GM23338 (cell line): ENCODE measurements around the gene CD302. TPM values are rescaled to one million over a fixed set of nuclear protein-coding genes. Genes with fewer than 3 reads are reported as not detected.

Source experiments
- ATAC-seq: fragments of 200-7000 bp; cut with Tn5 transposase; 3 replicates; pipeline ENCODE4 v1.9.1; 2020
- DNase-seq: peaks from one replicate; pipeline ENCODE4 v3.0.0-alpha.2; 2015; ENCODE audit warnings: low spot score
- H2AFZ ChIP-seq: fragments of 200-600 bp; sonication (generic); 2 replicates; pipeline ENCODE4 v1.8.0; 2016; ENCODE audit warnings: antibody characterized with exemption, mild to moderate bottlenecking, moderate library complexity
- H3F3A ChIP-seq: fragments of 200-600 bp; sonication (generic); replicated peaks from 2 replicates; pipeline ENCODE4 v1.8.0; 2017; ENCODE audit warnings: antibody characterized with exemption, mixed run types, low read depth
- H3K27ac ChIP-seq: fragments of 200-600 bp; sonication (generic); 2 replicates; pipeline ENCODE4 v1.6.1; 2016; ENCODE audit warnings: low read depth
- H3K27me3 ChIP-seq: fragments of 200-600 bp; sonication (generic); 2 replicates; pipeline ENCODE4 v1.8.0; 2016; ENCODE audit warnings: mild to moderate bottlenecking, mixed run types, moderate library complexity; ENCODE audit not compliant: insufficient read depth
- H3K36me3 ChIP-seq: fragments of 200-600 bp; sonication (generic); 2 replicates; pipeline ENCODE4 v1.8.0; 2016; ENCODE audit warnings: mild to moderate bottlenecking; ENCODE audit not compliant: insufficient read depth
- H3K4me1 ChIP-seq: fragments of 200-600 bp; sonication (generic); 2 replicates; pipeline ENCODE4 v1.8.0; 2016; ENCODE audit warnings: mild to moderate bottlenecking, moderate library complexity; ENCODE audit not compliant: insufficient read depth
- H3K4me2 ChIP-seq: fragments of 200-600 bp; sonication (generic); 2 replicates; pipeline ENCODE4 v1.7.1; 2017; ENCODE audit warnings: mixed run types
- H3K4me3 ChIP-seq: fragments of 200-600 bp; sonication (generic); 2 replicates; pipeline ENCODE4 v1.6.1; 2016; ENCODE audit warnings: mixed run types
- H3K79me2 ChIP-seq: fragments of 200-600 bp; sonication (generic); replicated peaks from 2 replicates; pipeline ENCODE4 v1.8.0; 2017; ENCODE audit warnings: mild to moderate bottlenecking; ENCODE audit not compliant: insufficient read depth
- H3K9me2 ChIP-seq: fragments of 200-600 bp; sonication (generic); 2 replicates; pipeline ENCODE4 v1.8.0; 2017; ENCODE audit not compliant: insufficient read depth
- H4K20me1 ChIP-seq: fragments of 200-600 bp; sonication (generic); replicated peaks from 2 replicates; pipeline ENCODE4 v1.8.0; 2017; ENCODE audit warnings: mild to moderate bottlenecking; ENCODE audit not compliant: insufficient read depth
- H3K27ac Mint-ChIP-seq: 2 replicates; pipeline ENCODE4 v1.8.0; 2020; ENCODE audit warnings: inconsistent platforms, mild to moderate bottlenecking, moderate library complexity, mixed read lengths
- H3K27me3 Mint-ChIP-seq: 3 replicates; pipeline ENCODE4 v1.8.0; 2022; ENCODE audit warnings: low read depth, mild to moderate bottlenecking, moderate library complexity, mixed read lengths, inconsistent platforms; ENCODE audit not compliant: insufficient read depth, poor library complexity
- H3K36me3 Mint-ChIP-seq: 3 replicates; pipeline ENCODE4 v1.8.0; 2021; ENCODE audit warnings: low read depth, mild to moderate bottlenecking, inconsistent platforms, moderate library complexity, mixed read lengths
- H3K4me1 Mint-ChIP-seq: 3 replicates; pipeline ENCODE4 v1.8.0; 2020; ENCODE audit warnings: mild to moderate bottlenecking, inconsistent platforms, mixed read lengths
- H3K4me3 Mint-ChIP-seq: 3 replicates; pipeline ENCODE4 v1.8.0; 2021; ENCODE audit warnings: moderate library complexity, mild to moderate bottlenecking, inconsistent platforms, mixed read lengths
- H3K9me3 Mint-ChIP-seq: 3 replicates; pipeline ENCODE4 v1.8.0; 2020; ENCODE audit warnings: moderate library complexity, mild to moderate bottlenecking, inconsistent platforms, mixed read lengths
- CREB1 ChIP-seq: fragments of 250-450 bp; sonication (Bioruptor Pico); IDR thresholded peaks from 2 replicates; pipeline ENCODE4 v1.5.0; 2020; ENCODE audit warnings: low read depth, mild to moderate bottlenecking, moderate library complexity
- EZH2 ChIP-seq: fragments of 200-600 bp; sonication (generic); IDR thresholded peaks from one replicate; pipeline ENCODE4 v1.8.0; 2017; ENCODE audit warnings: antibody characterized with exemption, mild to moderate bottlenecking, low read depth; ENCODE audit not compliant: unreplicated experiment
- EZH2phosphoT487 ChIP-seq: fragments of 200-600 bp; sonication (generic); IDR thresholded peaks from one replicate; pipeline ENCODE4 v1.8.1; 2018; ENCODE audit warnings: antibody characterized with exemption; ENCODE audit not compliant: unreplicated experiment
- JUNB ChIP-seq: IDR thresholded peaks from one replicate; pipeline ENCODE4 v1.6.1; 2016; ENCODE audit warnings: antibody characterized with exemption; ENCODE audit not compliant: unreplicated experiment
- NANOG ChIP-seq: IDR thresholded peaks from 2 replicates; pipeline ENCODE4 v1.6.1; 2016; ENCODE audit warnings: antibody characterized with exemption, borderline replicate concordance
- REST ChIP-seq: IDR thresholded peaks from one replicate; pipeline ENCODE4 v1.6.1; 2018; ENCODE audit warnings: antibody characterized with exemption; ENCODE audit not compliant: unreplicated experiment
- STAT1 ChIP-seq: IDR thresholded peaks from one replicate; pipeline ENCODE4 v1.6.1; 2016; ENCODE audit warnings: antibody characterized with exemption; ENCODE audit not compliant: unreplicated experiment
- ZNF114 ChIP-seq: fragments of 250-450 bp; sonication (Bioruptor Pico); IDR thresholded peaks from 2 replicates; pipeline ENCODE4 v1.5.0; 2020; ENCODE audit warnings: mild to moderate bottlenecking, moderate library complexity
- ZNF331 ChIP-seq: fragments of 250-450 bp; sonication (Bioruptor Pico); IDR thresholded peaks from 2 replicates; pipeline ENCODE4 v1.5.0; 2020; ENCODE audit warnings: low read depth, mild to moderate bottlenecking, moderate library complexity
- polyA plus RNA-seq: library from polyadenylated mRNA; unstranded; fragments of >200 nt; fragmentation: Nextera tagmentation; extraction: Ambion mirVana; gene quantifications from 2 replicates; pipeline ENCODE4 v1.2.1, GENCODE V29; 2016
- total RNA-seq: library from RNA; depleted of rRNA; stranded (reverse); fragments of >200 nt; shearing (Covaris generic); gene quantifications from 2 replicates; pipeline ENCODE4 v1.2.3, GENCODE V29; 2014
- TF ChIP-seq, protein P1 (sequence below): fragments of 250-450 bp; sonication (Bioruptor Pico); IDR thresholded peaks from 2 replicates; pipeline ENCODE4 v1.5.0; 2020; ENCODE audit warnings: mild to moderate bottlenecking, moderate library complexity
- TF ChIP-seq, protein P2 (sequence below), 2 experiments: fragments of 200-600 bp in 1 of 2; sonication (generic) in 1 of 2; conservative IDR thresholded peaks; 2 replicates each; pipeline versions ENCODE4 v1.5.1 to v1.6.1; 2016 to 2017; ENCODE audit warnings: antibody characterized with exemption in 2 of 2, low read depth in 2 of 2, mild to moderate bottlenecking in 2 of 2, moderate library complexity in 1 of 2

Gene CD302
- total and polyA plus RNA-seq, 2 experiments from 2014 or later: 1.6 to 1.9 TPM

- no peak overlapping the region for H3K27ac ChIP-seq
- H3K4me3 ChIP-seq: no peak overlapping the region
- Mint-ChIP-seq H3K27ac (no peak overlapping the region), H3K4me1 (no peaks in the 10 kb centered on the region), H3K9me3 (no peaks in the 10 kb centered on the region), H3K36me3 (no peaks in the 10 kb centered on the region), H3K4me3 (no peak overlapping the region), H3K27me3 (peaks cover 4% of the 10 kb centered on the region)
- H4K20me1 ChIP-seq: no peaks in the 10 kb centered on the region
- H3K4me2 ChIP-seq: no peak overlapping the region
- H3K36me3 ChIP-seq: no peaks in the 10 kb centered on the region
- H2AFZ ChIP-seq: no peak overlapping the region
- no peaks in the 10 kb centered on the region for H3K4me1 ChIP-seq
- no peak for DNase-seq
- no peaks in the 10 kb centered on the region for H3K79me2 ChIP-seq
- peaks cover 4% of the 10 kb centered on the region; the same call in 1 of the 2 replicates for H3K9me2 ChIP-seq
- no peaks in the 10 kb centered on the region for H3F3A ChIP-seq
- ATAC-seq: no peak
- no peak for TF ChIP-seq ZNF114
- TF ChIP-seq JUNB: no peak
- TF ChIP-seq, protein P1, sequence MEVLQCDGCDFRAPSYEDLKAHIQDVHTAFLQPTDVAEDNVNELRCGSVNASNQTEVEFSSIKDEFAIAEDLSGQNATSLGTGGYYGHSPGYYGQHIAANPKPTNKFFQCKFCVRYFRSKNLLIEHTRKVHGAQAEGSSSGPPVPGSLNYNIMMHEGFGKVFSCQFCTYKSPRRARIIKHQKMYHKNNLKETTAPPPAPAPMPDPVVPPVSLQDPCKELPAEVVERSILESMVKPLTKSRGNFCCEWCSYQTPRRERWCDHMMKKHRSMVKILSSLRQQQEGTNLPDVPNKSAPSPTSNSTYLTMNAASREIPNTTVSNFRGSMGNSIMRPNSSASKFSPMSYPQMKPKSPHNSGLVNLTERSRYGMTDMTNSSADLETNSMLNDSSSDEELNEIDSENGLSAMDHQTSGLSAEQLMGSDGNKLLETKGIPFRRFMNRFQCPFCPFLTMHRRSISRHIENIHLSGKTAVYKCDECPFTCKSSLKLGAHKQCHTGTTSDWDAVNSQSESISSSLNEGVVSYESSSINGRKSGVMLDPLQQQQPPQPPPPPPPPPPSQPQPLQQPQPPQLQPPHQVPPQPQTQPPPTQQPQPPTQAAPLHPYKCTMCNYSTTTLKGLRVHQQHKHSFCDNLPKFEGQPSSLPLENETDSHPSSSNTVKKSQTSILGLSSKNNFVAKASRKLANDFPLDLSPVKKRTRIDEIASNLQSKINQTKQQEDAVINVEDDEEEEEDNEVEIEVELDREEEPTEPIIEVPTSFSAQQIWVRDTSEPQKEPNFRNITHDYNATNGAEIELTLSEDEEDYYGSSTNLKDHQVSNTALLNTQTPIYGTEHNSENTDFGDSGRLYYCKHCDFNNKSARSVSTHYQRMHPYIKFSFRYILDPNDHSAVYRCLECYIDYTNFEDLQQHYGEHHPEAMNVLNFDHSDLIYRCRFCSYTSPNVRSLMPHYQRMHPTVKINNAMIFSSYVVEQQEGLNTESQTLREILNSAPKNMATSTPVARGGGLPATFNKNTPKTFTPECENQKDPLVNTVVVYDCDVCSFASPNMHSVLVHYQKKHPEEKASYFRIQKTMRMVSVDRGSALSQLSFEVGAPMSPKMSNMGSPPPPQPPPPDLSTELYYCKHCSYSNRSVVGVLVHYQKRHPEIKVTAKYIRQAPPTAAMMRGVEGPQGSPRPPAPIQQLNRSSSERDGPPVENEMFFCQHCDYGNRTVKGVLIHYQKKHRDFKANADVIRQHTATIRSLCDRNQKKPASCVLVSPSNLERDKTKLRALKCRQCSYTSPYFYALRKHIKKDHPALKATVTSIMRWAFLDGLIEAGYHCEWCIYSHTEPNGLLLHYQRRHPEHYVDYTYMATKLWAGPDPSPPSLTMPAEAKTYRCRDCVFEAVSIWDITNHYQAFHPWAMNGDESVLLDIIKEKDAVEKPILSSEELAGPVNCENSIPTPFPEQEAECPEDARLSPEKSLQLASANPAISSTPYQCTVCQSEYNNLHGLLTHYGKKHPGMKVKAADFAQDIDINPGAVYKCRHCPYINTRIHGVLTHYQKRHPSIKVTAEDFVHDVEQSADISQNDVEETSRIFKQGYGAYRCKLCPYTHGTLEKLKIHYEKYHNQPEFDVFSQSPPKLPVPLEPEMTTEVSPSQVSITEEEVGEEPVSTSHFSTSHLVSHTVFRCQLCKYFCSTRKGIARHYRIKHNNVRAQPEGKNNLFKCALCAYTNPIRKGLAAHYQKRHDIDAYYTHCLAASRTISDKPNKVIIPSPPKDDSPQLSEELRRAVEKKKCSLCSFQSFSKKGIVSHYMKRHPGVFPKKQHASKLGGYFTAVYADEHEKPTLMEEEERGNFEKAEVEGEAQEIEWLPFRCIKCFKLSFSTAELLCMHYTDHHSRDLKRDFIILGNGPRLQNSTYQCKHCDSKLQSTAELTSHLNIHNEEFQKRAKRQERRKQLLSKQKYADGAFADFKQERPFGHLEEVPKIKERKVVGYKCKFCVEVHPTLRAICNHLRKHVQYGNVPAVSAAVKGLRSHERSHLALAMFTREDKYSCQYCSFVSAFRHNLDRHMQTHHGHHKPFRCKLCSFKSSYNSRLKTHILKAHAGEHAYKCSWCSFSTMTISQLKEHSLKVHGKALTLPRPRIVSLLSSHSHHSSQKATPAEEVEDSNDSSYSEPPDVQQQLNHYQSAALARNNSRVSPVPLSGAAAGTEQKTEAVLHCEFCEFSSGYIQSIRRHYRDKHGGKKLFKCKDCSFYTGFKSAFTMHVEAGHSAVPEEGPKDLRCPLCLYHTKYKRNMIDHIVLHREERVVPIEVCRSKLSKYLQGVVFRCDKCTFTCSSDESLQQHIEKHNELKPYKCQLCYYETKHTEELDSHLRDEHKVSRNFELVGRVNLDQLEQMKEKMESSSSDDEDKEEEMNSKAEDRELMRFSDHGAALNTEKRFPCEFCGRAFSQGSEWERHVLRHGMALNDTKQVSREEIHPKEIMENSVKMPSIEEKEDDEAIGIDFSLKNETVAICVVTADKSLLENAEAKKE: no peak
- TF ChIP-seq CREB1 (CRISPR knock-in tag): no peak
- TF ChIP-seq STAT1: no peak
- no peak for TF ChIP-seq EZH2phosphoT487
- TF ChIP-seq ZNF331 (CRISPR knock-in tag): no peak
- H3K27me3 ChIP-seq: no peaks in the 10 kb centered on the region
Observed at GRCh38 chr2:159817283-159817682, 19.3 kb upstream of the CD302 start.

DNA sequence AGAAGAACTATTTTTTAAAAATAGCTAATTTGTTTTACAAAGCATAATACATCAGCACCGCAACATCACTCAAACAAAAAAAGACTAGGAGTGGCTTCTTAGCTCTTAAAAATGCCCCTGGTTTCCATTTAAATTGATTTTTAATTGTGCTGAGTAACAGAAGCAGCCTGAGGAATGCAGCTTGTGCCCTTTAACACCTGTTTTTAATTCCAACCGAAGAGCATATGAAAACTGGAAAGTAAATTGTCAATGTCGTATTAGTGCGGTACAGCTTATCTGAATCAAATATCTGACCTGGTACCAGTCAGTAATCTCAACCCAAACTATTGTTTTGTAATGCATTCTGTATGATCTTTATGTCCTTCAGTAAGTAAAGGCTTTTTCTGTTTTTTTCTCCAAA lies 13.2 kb upstream of the CD302 start:
- H3K4me3 Mint-ChIP-seq: no peak overlapping the region
- Histone ChIP-seq H3K36me3 (no peaks in the 10 kb centered on the region), H3K4me1 (peaks cover 8% of the 10 kb centered on the region; the same call in 1 of the 2 replicates), H4K20me1 (no peaks in the 10 kb centered on the region), H3K27ac (no peak overlapping the region; the same call in 1 of the 2 replicates), H3K4me2 (no peak overlapping the region), H3K79me2 (no peaks in the 10 kb centered on the region), H3K9me2 (no peaks in the 10 kb centered on the region), H3K27me3 (no peaks in the 10 kb centered on the region), H3K4me3 (no peak overlapping the region), H2AFZ (no peak overlapping the region), H3F3A (no peaks in the 10 kb centered on the region)
- no peaks in the 10 kb centered on the region for H3K9me3 Mint-ChIP-seq
- no peaks in the 10 kb centered on the region for H3K27me3 Mint-ChIP-seq
- no peak overlapping the region for H3K27ac Mint-ChIP-seq
- ATAC-seq: no peak
- peaks cover 6% of the 10 kb centered on the region; the same call in 2 of the 3 replicates for H3K4me1 Mint-ChIP-seq
- H3K36me3 Mint-ChIP-seq: no peaks in the 10 kb centered on the region
- DNase-seq: no peak
- no peak for TF ChIP-seq ZNF331 (CRISPR knock-in tag)
- no peak for TF ChIP-seq ZNF114
- no peak for TF ChIP-seq NANOG
- TF ChIP-seq EZH2: no peak
- no peak for TF ChIP-seq REST
- TF ChIP-seq, protein P2, sequence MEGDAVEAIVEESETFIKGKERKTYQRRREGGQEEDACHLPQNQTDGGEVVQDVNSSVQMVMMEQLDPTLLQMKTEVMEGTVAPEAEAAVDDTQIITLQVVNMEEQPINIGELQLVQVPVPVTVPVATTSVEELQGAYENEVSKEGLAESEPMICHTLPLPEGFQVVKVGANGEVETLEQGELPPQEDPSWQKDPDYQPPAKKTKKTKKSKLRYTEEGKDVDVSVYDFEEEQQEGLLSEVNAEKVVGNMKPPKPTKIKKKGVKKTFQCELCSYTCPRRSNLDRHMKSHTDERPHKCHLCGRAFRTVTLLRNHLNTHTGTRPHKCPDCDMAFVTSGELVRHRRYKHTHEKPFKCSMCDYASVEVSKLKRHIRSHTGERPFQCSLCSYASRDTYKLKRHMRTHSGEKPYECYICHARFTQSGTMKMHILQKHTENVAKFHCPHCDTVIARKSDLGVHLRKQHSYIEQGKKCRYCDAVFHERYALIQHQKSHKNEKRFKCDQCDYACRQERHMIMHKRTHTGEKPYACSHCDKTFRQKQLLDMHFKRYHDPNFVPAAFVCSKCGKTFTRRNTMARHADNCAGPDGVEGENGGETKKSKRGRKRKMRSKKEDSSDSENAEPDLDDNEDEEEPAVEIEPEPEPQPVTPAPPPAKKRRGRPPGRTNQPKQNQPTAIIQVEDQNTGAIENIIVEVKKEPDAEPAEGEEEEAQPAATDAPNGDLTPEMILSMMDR (conservative IDR thresholded peaks at IDR 0.05; ENCODE audit: low read depth in 2 of 2): no peak
- TF ChIP-seq CREB1 (CRISPR knock-in tag): no peak
- no peak for TF ChIP-seq EZH2phosphoT487
